ENCODE data around the gene PCDHGB6. TPM values are rescaled to one million over a fixed set of nuclear protein-coding genes. Genes with fewer than 3 reads are reported as not detected.
"Not testable (repeated sequence)": the region's sequence is repeated elsewhere in the genome, so short reads cannot be mapped to it uniquely, and the experiment has no call there.

PCDHGB6 gene
- total RNA-seq, result 70.2 and 71.5 TPM in 2 replicates
- long read RNA-seq, full-length matches to known transcripts, result 8 of 11 reads
- long read RNA-seq, partial matches to known transcripts, result 0 of 11 reads
- long read RNA-seq, other reads (novel, unspliced or antisense), result 3 of 11 reads

GRCh38 chr5:141407790-141408505 is at the start of gene PCDHGB6:
Gene PCDHGB6, plus strand, starts transcription at chr5:141408021. Its CDS starts 182 bp downstream, at chr5:141408203.
- Mint-ChIP-seq H3K27ac (ENCODE audit: unreplicated experiment) (peak within 1 kb of the TSS; percentile 97), H3K36me3 (ENCODE audit: unreplicated experiment) (peaks cover 37% of the 10 kb centered on the region), H3K9me3 (ENCODE audit: unreplicated experiment) (peaks cover 13% of the 10 kb centered on the region), H3K4me1 (ENCODE audit: unreplicated experiment) (peaks cover 23% of the 10 kb centered on the region), H3K4me3 (ENCODE audit: unreplicated experiment) (peak within 1 kb of the TSS; percentile 86)
- peak; percentile 92 for DNase-seq (ENCODE audit: extremely low spot score, unreplicated experiment)
- not testable (repeated sequence) for H3K27me3 Mint-ChIP-seq (ENCODE audit: unreplicated experiment)
- TF ChIP-seq CTCF (IDR thresholded peaks at IDR 0.05), result peak; percentile 89

DNA sequence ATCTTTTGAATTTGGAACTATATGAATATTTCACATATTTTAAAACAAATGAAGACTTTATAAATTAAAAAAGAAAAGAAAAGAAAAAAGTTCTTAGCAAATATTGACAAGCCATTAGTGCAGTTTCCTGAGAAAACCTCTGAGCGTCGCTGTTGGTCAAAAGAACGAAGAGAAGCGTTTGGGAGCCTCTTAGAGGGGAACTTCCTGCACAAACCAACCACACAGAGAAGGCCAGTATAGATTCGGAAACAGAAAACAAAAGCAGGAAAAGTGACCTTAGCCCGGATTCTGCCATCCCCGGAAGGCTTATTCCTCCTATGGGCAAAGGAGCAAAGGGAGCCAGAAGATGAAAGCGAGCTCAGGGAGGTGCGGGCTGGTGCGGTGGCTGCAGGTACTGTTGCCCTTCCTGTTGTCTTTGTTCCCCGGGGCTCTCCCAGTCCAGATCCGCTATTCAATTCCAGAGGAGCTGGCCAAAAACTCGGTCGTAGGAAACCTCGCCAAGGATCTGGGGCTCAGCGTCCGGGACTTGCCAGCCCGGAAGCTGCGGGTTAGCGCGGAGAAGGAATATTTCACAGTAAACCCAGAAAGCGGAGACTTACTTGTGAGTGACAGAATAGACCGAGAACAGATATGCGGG is 47.9 kb upstream of the PCDHGB6 start, which contains the start of gene PCDHGB2:
Gene PCDHGB2 (plus strand): TSS at position 205 of the 637 bp plus-strand sequence. CDS start 142 bp downstream, at position 347.
- peak; percentile 9 for TF ChIP-seq CTCF (IDR thresholded peaks at IDR 0.05)
- H3K9me3 Mint-ChIP-seq (ENCODE audit: unreplicated experiment), result peaks cover 45% of the 10 kb centered on the region
- H3K27me3 Mint-ChIP-seq (ENCODE audit: unreplicated experiment), result no peaks in the 10 kb centered on the region
- H3K27ac Mint-ChIP-seq (ENCODE audit: unreplicated experiment), result no peak within 1 kb of the TSS
- no peaks in the 10 kb centered on the region for H3K36me3 Mint-ChIP-seq (ENCODE audit: unreplicated experiment)
- no peaks in the 10 kb centered on the region for H3K4me1 Mint-ChIP-seq (ENCODE audit: unreplicated experiment)
- H3K4me3 Mint-ChIP-seq (ENCODE audit: unreplicated experiment), result no peak within 1 kb of the TSS
- DNase-seq (ENCODE audit: extremely low spot score, unreplicated experiment), result no peak

GRCh38 chr5:141360685-141361084 is 47.1 kb upstream of the PCDHGB6 start:
- DNase-seq (ENCODE audit: extremely low spot score, unreplicated experiment), result no peak
- H3K36me3 Mint-ChIP-seq (ENCODE audit: unreplicated experiment), result no peaks in the 10 kb centered on the region
- H3K4me3 Mint-ChIP-seq (ENCODE audit: unreplicated experiment), result no peak overlapping the region
- H3K27ac Mint-ChIP-seq (ENCODE audit: unreplicated experiment), result no peak overlapping the region
- H3K9me3 Mint-ChIP-seq (ENCODE audit: unreplicated experiment), result peaks cover 44% of the 10 kb centered on the region
- H3K27me3 Mint-ChIP-seq (ENCODE audit: unreplicated experiment), result no peaks in the 10 kb centered on the region
- TF ChIP-seq CTCF (IDR thresholded peaks at IDR 0.05), result no peak
- no peaks in the 10 kb centered on the region for H3K4me1 Mint-ChIP-seq (ENCODE audit: unreplicated experiment)

- no peak for TF ChIP-seq CTCF (IDR thresholded peaks at IDR 0.05)
- Mint-ChIP-seq H3K27me3 (ENCODE audit: unreplicated experiment) (no peaks in the 10 kb centered on the region), H3K4me3 (ENCODE audit: unreplicated experiment) (no peak overlapping the region), H3K9me3 (ENCODE audit: unreplicated experiment) (peaks cover 35% of the 10 kb centered on the region), H3K36me3 (ENCODE audit: unreplicated experiment) (no peaks in the 10 kb centered on the region), H3K27ac (ENCODE audit: unreplicated experiment) (no peak overlapping the region), H3K4me1 (ENCODE audit: unreplicated experiment) (no peaks in the 10 kb centered on the region)
- no peak for DNase-seq (ENCODE audit: extremely low spot score, unreplicated experiment)
Measured at GRCh38 chr5:141362719-141363118, 45.1 kb upstream of the PCDHGB6 start.

Data from osteocyte (in vitro differentiated cells).